ENCODE data around the gene CD38.

CD38 gene

DNA sequence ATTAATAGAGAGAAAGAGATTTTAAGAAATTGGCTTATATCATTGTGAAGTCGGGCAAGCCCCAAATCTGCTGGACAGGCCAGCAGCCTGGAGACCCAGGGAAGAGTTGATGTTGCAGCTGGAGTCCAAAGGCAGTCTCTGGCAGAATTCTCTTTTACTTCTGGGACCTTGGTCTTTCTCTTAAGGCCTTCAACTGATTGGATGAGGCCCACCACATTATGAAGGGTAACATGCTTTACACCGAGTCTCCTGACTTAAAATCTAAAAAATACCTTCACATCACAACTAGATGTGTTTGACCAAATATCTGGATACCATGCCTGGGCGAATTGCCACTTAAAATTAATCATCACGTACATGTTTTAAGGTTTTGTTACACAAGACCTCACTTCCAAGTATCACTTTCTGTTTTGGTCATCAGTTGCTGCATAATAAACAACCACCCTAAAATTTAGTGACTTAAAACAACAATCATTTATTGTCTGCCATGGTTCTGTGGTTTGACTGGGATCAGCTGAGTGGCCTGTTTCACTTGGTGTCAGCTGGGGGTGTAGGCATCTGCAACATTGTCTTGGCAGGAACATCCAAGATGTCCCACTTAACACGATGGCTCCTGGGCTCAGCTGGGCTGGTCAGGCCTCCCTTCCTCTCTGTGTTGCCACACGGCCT is 3.4 kb downstream of the CD38 start:
- no peak overlapping the region for H3K4me2 ChIP-seq (ENCODE audit: low read length, poor library complexity, severe bottlenecking)
- no peak for DNase-seq
- H3K18ac ChIP-seq (ENCODE audit: low read depth in 1 of 2, low read length in 2 of 2): no peak overlapping the region
- no peak overlapping the region for H3K14ac ChIP-seq (ENCODE audit: low read length in 2 of 2)
- WGBS: 88% methylated on average over 6 of the region's 6 CpGs
- no peak overlapping the region for H3K9ac ChIP-seq (ENCODE audit: low read length)
- no peak overlapping the region for H4K8ac ChIP-seq (ENCODE audit: low read length)
- peaks cover 24 to 40% of the 10 kb centered on the region in 2 experiments for H3K27me3 ChIP-seq (ENCODE audit: control insufficient read depth in 1 of 2, insufficient read depth in 1 of 2, low read length in 2 of 2)
- no peak overlapping the region for H2BK15ac ChIP-seq (ENCODE audit: low read depth, poor library complexity, severe bottlenecking)
- no peak overlapping the region for H2AFZ ChIP-seq (ENCODE audit: low read depth, low read length)
- no peaks in the 10 kb centered on the region for H3K79me1 ChIP-seq (replicated peaks; ENCODE audit: low read length, poor library complexity, severe bottlenecking)
- H3K4me3 ChIP-seq (ENCODE audit: insufficient read depth in 1 of 2, low read depth in 1 of 2, low read length in 2 of 2): no peak overlapping the region
- H2BK5ac ChIP-seq (ENCODE audit: low read depth, low read length, poor library complexity, severe bottlenecking): no peak overlapping the region
- H4K91ac ChIP-seq (ENCODE audit: low read length): no peak overlapping the region
- H3K9me3 ChIP-seq (ENCODE audit: control insufficient read depth, low read length): no peaks in the 10 kb centered on the region
- no peak overlapping the region for H3K4ac ChIP-seq (ENCODE audit: low read depth in 1 of 2, low read length in 2 of 2)
- H3K4me1 ChIP-seq (ENCODE audit: control insufficient read depth, insufficient read depth, low read depth, low read length): peaks cover 8% of the 10 kb centered on the region
- H3K36me3 ChIP-seq (ENCODE audit: control insufficient read depth in 1 of 2, insufficient read depth in 2 of 2, low read depth in 1 of 2, low read length in 2 of 2): no peaks in the 10 kb centered on the region
- no peak overlapping the region for H2BK12ac ChIP-seq (ENCODE audit: low read length in 2 of 2)
- no peak overlapping the region for H2BK120ac ChIP-seq (ENCODE audit: low read depth, low read length)
- H3K27ac ChIP-seq (ENCODE audit: low read length, poor library complexity, severe bottlenecking): no peak overlapping the region
- no peak overlapping the region for H2AK5ac ChIP-seq (ENCODE audit: low read length, severe bottlenecking)
- H3K23ac ChIP-seq (ENCODE audit: low read length in 2 of 2): no peak overlapping the region

DNA sequence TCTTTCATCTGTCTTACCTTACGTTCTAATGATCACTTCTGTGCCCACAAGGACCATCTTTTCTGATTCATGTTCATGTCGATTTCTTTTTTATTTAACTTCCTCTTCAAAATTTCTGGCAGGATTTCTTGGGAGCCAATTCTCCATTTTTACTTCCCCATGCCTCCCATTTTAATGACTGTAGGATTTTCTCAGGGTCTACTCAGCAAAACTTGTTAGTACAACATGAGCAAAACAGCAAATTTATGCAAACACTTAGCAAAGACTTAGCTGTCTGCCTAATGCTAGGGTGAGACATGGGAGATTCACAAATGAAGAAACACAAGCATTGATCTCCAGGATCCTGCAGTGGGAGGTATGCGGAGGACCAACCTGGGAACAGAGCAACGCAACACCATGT is 5.5 kb downstream of the CD38 start:
- Histone ChIP-seq H3K18ac (ENCODE audit: low read depth in 1 of 2, low read length in 2 of 2) (no peak overlapping the region), H3K79me1 (replicated peaks; ENCODE audit: low read length, poor library complexity, severe bottlenecking) (no peaks in the 10 kb centered on the region), H2AFZ (ENCODE audit: low read depth, low read length) (no peak overlapping the region), H3K36me3 (ENCODE audit: control insufficient read depth in 1 of 2, insufficient read depth in 2 of 2, low read depth in 1 of 2, low read length in 2 of 2) (no peaks in the 10 kb centered on the region), H3K4ac (ENCODE audit: low read depth in 1 of 2, low read length in 2 of 2) (no peak overlapping the region), H2BK15ac (ENCODE audit: low read depth, poor library complexity, severe bottlenecking) (no peak overlapping the region), H3K4me2 (ENCODE audit: low read length, poor library complexity, severe bottlenecking) (no peak overlapping the region), H3K27me3 (ENCODE audit: control insufficient read depth in 1 of 2, insufficient read depth in 1 of 2, low read length in 2 of 2) (peaks cover 24 to 33% of the 10 kb centered on the region in 2 experiments), H4K91ac (ENCODE audit: low read length) (no peak overlapping the region), H3K14ac (ENCODE audit: low read length in 2 of 2) (no peak overlapping the region), H3K9ac (ENCODE audit: low read length) (no peak overlapping the region), H3K4me3 (ENCODE audit: insufficient read depth in 1 of 2, low read depth in 1 of 2, low read length in 2 of 2) (no peak overlapping the region), H3K4me1 (ENCODE audit: control insufficient read depth, insufficient read depth, low read depth, low read length) (peaks cover 2% of the 10 kb centered on the region), H2BK5ac (ENCODE audit: low read depth, low read length, poor library complexity, severe bottlenecking) (no peak overlapping the region), H3K23ac (ENCODE audit: low read length in 2 of 2) (no peak overlapping the region), H3K9me3 (ENCODE audit: control insufficient read depth, low read length) (no peaks in the 10 kb centered on the region), H4K8ac (ENCODE audit: low read length) (no peak overlapping the region), H2AK5ac (ENCODE audit: low read length, severe bottlenecking) (no peak overlapping the region), H2BK120ac (ENCODE audit: low read depth, low read length) (no peak overlapping the region), H2BK12ac (ENCODE audit: low read length in 2 of 2) (no peak overlapping the region), H3K27ac (ENCODE audit: low read length, poor library complexity, severe bottlenecking) (no peak overlapping the region)
- no peak for DNase-seq
- 81% methylated on average over 4 of the region's 4 CpGs for WGBS

DNA sequence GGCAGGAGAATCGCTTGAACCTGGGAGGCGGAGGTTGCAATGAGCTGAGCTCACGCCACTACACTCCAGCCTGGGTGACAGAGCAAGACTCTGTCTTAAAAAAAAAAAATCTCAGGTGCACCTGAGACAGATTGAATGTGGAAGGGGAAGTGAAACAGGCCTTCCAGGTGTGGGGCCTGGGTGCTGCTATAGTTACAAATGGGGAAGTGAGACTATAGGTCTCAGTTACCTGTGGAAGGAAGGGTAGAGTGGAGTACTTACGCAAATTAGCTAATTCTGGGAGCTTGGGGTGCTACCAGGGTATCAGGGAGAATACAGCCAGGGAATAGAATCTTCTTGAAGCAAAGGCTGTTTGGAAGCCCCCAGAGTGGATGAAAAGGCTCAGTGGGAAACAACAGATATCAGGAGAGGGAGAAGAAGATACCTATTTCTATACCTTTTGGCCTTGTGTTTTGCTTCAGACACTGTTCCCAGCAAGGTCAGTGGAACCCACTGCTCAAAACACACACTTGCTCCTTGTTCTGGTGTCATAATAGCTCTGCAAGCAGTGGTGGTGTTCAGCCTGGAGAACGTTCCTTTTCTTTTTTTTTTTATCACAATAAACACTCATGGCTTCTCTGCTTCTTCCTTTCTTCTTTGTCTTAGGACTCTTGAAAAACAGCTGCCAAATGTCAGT is 7.0 kb downstream of the CD38 start:
- Histone ChIP-seq H4K91ac (ENCODE audit: low read length) (no peak overlapping the region), H2AK5ac (ENCODE audit: low read length, severe bottlenecking) (no peak overlapping the region), H2BK5ac (ENCODE audit: low read depth, low read length, poor library complexity, severe bottlenecking) (no peak overlapping the region), H2BK120ac (ENCODE audit: low read depth, low read length) (no peak overlapping the region), H2BK15ac (ENCODE audit: low read depth, poor library complexity, severe bottlenecking) (no peak overlapping the region), H3K4me2 (ENCODE audit: low read length, poor library complexity, severe bottlenecking) (no peak overlapping the region), H3K4me1 (ENCODE audit: control insufficient read depth, insufficient read depth, low read depth, low read length) (no peaks in the 10 kb centered on the region), H3K4me3 (ENCODE audit: insufficient read depth in 1 of 2, low read depth in 1 of 2, low read length in 2 of 2) (no peak overlapping the region), H2BK12ac (ENCODE audit: low read length in 2 of 2) (no peak overlapping the region), H3K9ac (ENCODE audit: low read length) (no peak overlapping the region), H3K23ac (ENCODE audit: low read length in 2 of 2) (no peak overlapping the region), H3K79me1 (replicated peaks; ENCODE audit: low read length, poor library complexity, severe bottlenecking) (no peaks in the 10 kb centered on the region), H3K18ac (ENCODE audit: low read depth in 1 of 2, low read length in 2 of 2) (no peak overlapping the region), H3K36me3 (ENCODE audit: control insufficient read depth in 1 of 2, insufficient read depth in 2 of 2, low read depth in 1 of 2, low read length in 2 of 2) (no peaks in the 10 kb centered on the region), H4K8ac (ENCODE audit: low read length) (no peak overlapping the region), H3K9me3 (ENCODE audit: control insufficient read depth, low read length) (no peaks in the 10 kb centered on the region), H3K14ac (ENCODE audit: low read length in 2 of 2) (no peak overlapping the region), H2AFZ (ENCODE audit: low read depth, low read length) (no peak overlapping the region), H3K27me3 (ENCODE audit: control insufficient read depth in 1 of 2, insufficient read depth in 1 of 2, low read length in 2 of 2) (peaks cover 33 to 34% of the 10 kb centered on the region in 2 experiments), H3K27ac (ENCODE audit: low read length, poor library complexity, severe bottlenecking) (no peak overlapping the region), H3K4ac (ENCODE audit: low read depth in 1 of 2, low read length in 2 of 2) (no peak overlapping the region)
- no peak for DNase-seq
- 95% methylated on average over 5 of the region's 5 CpGs for WGBS

DNA sequence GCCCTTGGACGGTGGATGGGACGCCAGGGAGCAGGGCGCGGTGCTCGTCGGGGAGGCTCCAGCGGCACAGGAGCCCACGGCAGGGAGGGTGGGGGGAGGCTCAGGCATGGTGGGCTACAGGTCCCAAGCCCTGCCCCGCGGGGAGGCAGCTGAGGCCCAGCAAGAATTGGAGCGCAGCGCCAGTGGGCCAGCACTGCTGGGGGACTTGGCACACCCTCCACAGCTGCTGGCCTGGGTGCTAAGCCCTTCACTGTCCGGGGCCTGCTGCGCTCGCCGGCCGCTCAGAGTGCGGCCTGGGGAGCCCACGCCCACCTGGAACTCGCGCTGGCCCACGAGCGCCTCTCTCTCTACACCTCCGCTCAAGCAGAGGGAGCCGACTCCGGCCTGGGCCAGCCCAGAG is 8.6 kb downstream of the CD38 start:
- H2AK5ac ChIP-seq (ENCODE audit: low read length, severe bottlenecking): no peak overlapping the region
- no peaks in the 10 kb centered on the region for H3K36me3 ChIP-seq (ENCODE audit: control insufficient read depth in 1 of 2, insufficient read depth in 2 of 2, low read depth in 1 of 2, low read length in 2 of 2)
- H3K14ac ChIP-seq (ENCODE audit: low read length in 2 of 2): no peak overlapping the region
- H2BK12ac ChIP-seq (ENCODE audit: low read length in 2 of 2): no peak overlapping the region
- peaks cover 33 to 34% of the 10 kb centered on the region in 2 experiments for H3K27me3 ChIP-seq (ENCODE audit: control insufficient read depth in 1 of 2, insufficient read depth in 1 of 2, low read length in 2 of 2)
- DNase-seq: no peak
- WGBS: 98% methylated on average over 24 of the region's 26 CpGs
- no peaks in the 10 kb centered on the region for H3K4me1 ChIP-seq (ENCODE audit: control insufficient read depth, insufficient read depth, low read depth, low read length)
- H2BK5ac ChIP-seq (ENCODE audit: low read depth, low read length, poor library complexity, severe bottlenecking): no peak overlapping the region
- H2BK15ac ChIP-seq (ENCODE audit: low read depth, poor library complexity, severe bottlenecking): no peak overlapping the region
- H3K79me1 ChIP-seq (replicated peaks; ENCODE audit: low read length, poor library complexity, severe bottlenecking): no peaks in the 10 kb centered on the region
- no peaks in the 10 kb centered on the region for H3K9me3 ChIP-seq (ENCODE audit: control insufficient read depth, low read length)
- H3K18ac ChIP-seq (ENCODE audit: low read depth in 1 of 2, low read length in 2 of 2): no peak overlapping the region
- H3K9ac ChIP-seq (ENCODE audit: low read length): no peak overlapping the region
- no peak overlapping the region for H3K27ac ChIP-seq (ENCODE audit: low read length, poor library complexity, severe bottlenecking)
- no peak overlapping the region for H2BK120ac ChIP-seq (ENCODE audit: low read depth, low read length)
- H3K4me3 ChIP-seq (ENCODE audit: insufficient read depth in 1 of 2, low read depth in 1 of 2, low read length in 2 of 2): no peak overlapping the region
- no peak overlapping the region for H3K4ac ChIP-seq (ENCODE audit: low read depth in 1 of 2, low read length in 2 of 2)
- H4K91ac ChIP-seq (ENCODE audit: low read length): no peak overlapping the region
- H3K4me2 ChIP-seq (ENCODE audit: low read length, poor library complexity, severe bottlenecking): no peak overlapping the region
- H2AFZ ChIP-seq (ENCODE audit: low read depth, low read length): no peak overlapping the region
- no peak overlapping the region for H4K8ac ChIP-seq (ENCODE audit: low read length)
- no peak overlapping the region for H3K23ac ChIP-seq (ENCODE audit: low read length in 2 of 2)
